ENCODE data around the gene CALU.
A peak's percentile ranks its signal among the peaks of the same experiment; 100 is the strongest.

Gene CALU

GRCh38 chr7:128781851-128782250 lies 42.7 kb downstream of the CALU start:
- Histone ChIP-seq H3K4me3 (ENCODE audit: low read depth in 1 of 2, low read length in 2 of 2) (no peak overlapping the region), H3K36me3 (ENCODE audit: control insufficient read depth in 1 of 2, insufficient read depth in 2 of 2, low read length in 2 of 2) (no peaks in the 10 kb centered on the region), H3K27ac (ENCODE audit: low read depth, low read length) (no peak overlapping the region), H3K4me1 (ENCODE audit: control insufficient read depth in 1 of 2, insufficient read depth in 2 of 2, low read length in 2 of 2) (no peaks in the 10 kb centered on the region), H3K27me3 (ENCODE audit: control insufficient read depth in 1 of 2, insufficient read depth in 2 of 2, low read length in 2 of 2) (no peaks in the 10 kb centered on the region), H3K9ac (ENCODE audit: low read depth in 1 of 2, low read length in 2 of 2) (no peak overlapping the region), H3K9me3 (ENCODE audit: control insufficient read depth in 1 of 2, low read length in 2 of 2) (peaks cover 2 to 12% of the 10 kb centered on the region in 2 donors)

- Histone ChIP-seq H3K9me3 (ENCODE audit: control insufficient read depth in 1 of 2, low read length in 2 of 2) (no peaks in the 10 kb centered on the region), H3K27me3 (ENCODE audit: control insufficient read depth in 1 of 2, insufficient read depth in 2 of 2, low read length in 2 of 2) (no peaks in the 10 kb centered on the region), H3K36me3 (ENCODE audit: control insufficient read depth in 1 of 2, insufficient read depth in 2 of 2, low read length in 2 of 2) (no peaks in the 10 kb centered on the region), H3K9ac (ENCODE audit: low read depth in 1 of 2, low read length in 2 of 2) (no peak overlapping the region), H3K4me3 (ENCODE audit: low read depth in 1 of 2, low read length in 2 of 2) (no peak overlapping the region), H3K4me1 (ENCODE audit: control insufficient read depth in 1 of 2, insufficient read depth in 2 of 2, low read length in 2 of 2) (no peaks in the 10 kb centered on the region), H3K27ac (ENCODE audit: low read depth, low read length) (no peak overlapping the region)
Observed at GRCh38 chr7:128783143-128783861, 44.1 kb downstream of the CALU start.

- H3K27me3 ChIP-seq (ENCODE audit: control insufficient read depth in 1 of 2, insufficient read depth in 2 of 2, low read length in 2 of 2): no peaks in the 10 kb centered on the region
- H3K9ac ChIP-seq (ENCODE audit: low read depth in 1 of 2, low read length in 2 of 2): no peak overlapping the region
- no peaks in the 10 kb centered on the region for H3K36me3 ChIP-seq (ENCODE audit: control insufficient read depth in 1 of 2, insufficient read depth in 2 of 2, low read length in 2 of 2)
- no peaks in the 10 kb centered on the region for H3K9me3 ChIP-seq (ENCODE audit: control insufficient read depth in 1 of 2, low read length in 2 of 2)
- no peak overlapping the region for H3K4me3 ChIP-seq (ENCODE audit: low read depth in 1 of 2, low read length in 2 of 2)
- no peak overlapping the region for H3K27ac ChIP-seq (ENCODE audit: low read depth, low read length)
- peaks cover 0 to 4% of the 10 kb centered on the region in 2 donors for H3K4me1 ChIP-seq (ENCODE audit: control insufficient read depth in 1 of 2, insufficient read depth in 2 of 2, low read length in 2 of 2)
Observed at GRCh38 chr7:128785738-128786137, 46.6 kb downstream of the CALU start.

GRCh38 chr7:128788446-128789412 lies 49.6 kb downstream of the CALU start:
- peaks cover 7 to 10% of the 10 kb centered on the region in 2 donors for H3K4me1 ChIP-seq (ENCODE audit: control insufficient read depth in 1 of 2, insufficient read depth in 2 of 2, low read length in 2 of 2)
- H3K27ac ChIP-seq (ENCODE audit: low read depth, low read length): no peak overlapping the region
- no peak overlapping the region for H3K9ac ChIP-seq (ENCODE audit: low read depth in 1 of 2, low read length in 2 of 2)
- no peak overlapping the region for H3K4me3 ChIP-seq (ENCODE audit: low read depth in 1 of 2, low read length in 2 of 2)
- no peaks in the 10 kb centered on the region for H3K9me3 ChIP-seq (ENCODE audit: control insufficient read depth in 1 of 2, low read length in 2 of 2)
- H3K36me3 ChIP-seq (ENCODE audit: control insufficient read depth in 1 of 2, insufficient read depth in 2 of 2, low read length in 2 of 2): no peaks in the 10 kb centered on the region
- peaks cover 0 to 5% of the 10 kb centered on the region in 2 donors for H3K27me3 ChIP-seq (ENCODE audit: control insufficient read depth in 1 of 2, insufficient read depth in 2 of 2, low read length in 2 of 2)

- Histone ChIP-seq H3K9me3 (ENCODE audit: control insufficient read depth in 1 of 2, low read length in 2 of 2) (no peaks in the 10 kb centered on the region), H3K9ac (ENCODE audit: low read depth in 1 of 2, low read length in 2 of 2) (no peak overlapping the region), H3K4me3 (ENCODE audit: low read depth in 1 of 2, low read length in 2 of 2) (peak overlapping the region; percentile 66 to 80), H3K4me1 (ENCODE audit: control insufficient read depth in 1 of 2, insufficient read depth in 2 of 2, low read length in 2 of 2) (peaks cover 7 to 10% of the 10 kb centered on the region in 2 donors), H3K27me3 (ENCODE audit: control insufficient read depth in 1 of 2, insufficient read depth in 2 of 2, low read length in 2 of 2) (peaks cover 0 to 5% of the 10 kb centered on the region in 2 donors), H3K27ac (ENCODE audit: low read depth, low read length) (no peak overlapping the region), H3K36me3 (ENCODE audit: control insufficient read depth in 1 of 2, insufficient read depth in 2 of 2, low read length in 2 of 2) (no peaks in the 10 kb centered on the region)
Observed at GRCh38 chr7:128790315-128791041, 51.3 kb downstream of the CALU start.

GRCh38 chr7:128791121-128791971 lies 52.2 kb downstream of the CALU start, which contains the start of gene CCDC136:
Gene CCDC136, plus strand, starts transcription at chr7:128791968. Its CDS starts 444 bp downstream, at chr7:128792412.
- Histone ChIP-seq H3K27me3 (ENCODE audit: control insufficient read depth in 1 of 2, insufficient read depth in 2 of 2, low read length in 2 of 2) (peaks cover 0 to 5% of the 10 kb centered on the region in 2 donors), H3K27ac (ENCODE audit: low read depth, low read length) (no peak within 1 kb of the TSS), H3K9me3 (ENCODE audit: control insufficient read depth in 1 of 2, low read length in 2 of 2) (no peaks in the 10 kb centered on the region), H3K9ac (ENCODE audit: low read depth in 1 of 2, low read length in 2 of 2) (peak within 1 kb of the TSS; percentile 25 to 57), H3K4me3 (ENCODE audit: low read depth in 1 of 2, low read length in 2 of 2) (peak within 1 kb of the TSS; percentile 67 to 80), H3K4me1 (ENCODE audit: control insufficient read depth in 1 of 2, insufficient read depth in 2 of 2, low read length in 2 of 2) (peaks cover 7 to 10% of the 10 kb centered on the region in 2 donors), H3K36me3 (ENCODE audit: control insufficient read depth in 1 of 2, insufficient read depth in 2 of 2, low read length in 2 of 2) (no peaks in the 10 kb centered on the region)

GRCh38 chr7:128791972-128792327 lies 52.8 kb downstream of the CALU start:
- Histone ChIP-seq H3K27ac (ENCODE audit: low read depth, low read length) (no peak overlapping the region), H3K4me1 (ENCODE audit: control insufficient read depth in 1 of 2, insufficient read depth in 2 of 2, low read length in 2 of 2) (peaks cover 7 to 10% of the 10 kb centered on the region in 2 donors), H3K4me3 (ENCODE audit: low read depth in 1 of 2, low read length in 2 of 2) (peak overlapping the region; percentile 67 to 80), H3K27me3 (ENCODE audit: control insufficient read depth in 1 of 2, insufficient read depth in 2 of 2, low read length in 2 of 2) (peaks cover 0 to 5% of the 10 kb centered on the region in 2 donors), H3K36me3 (ENCODE audit: control insufficient read depth in 1 of 2, insufficient read depth in 2 of 2, low read length in 2 of 2) (no peaks in the 10 kb centered on the region), H3K9ac (ENCODE audit: low read depth in 1 of 2, low read length in 2 of 2) (peak overlapping the region; percentile 25 to 38), H3K9me3 (ENCODE audit: control insufficient read depth in 1 of 2, low read length in 2 of 2) (no peaks in the 10 kb centered on the region)

GRCh38 chr7:128792471-128793180 lies 53.5 kb downstream of the CALU start:
- no peak overlapping the region for H3K27ac ChIP-seq (ENCODE audit: low read depth, low read length)
- no peak overlapping the region for H3K9ac ChIP-seq (ENCODE audit: low read depth in 1 of 2, low read length in 2 of 2)
- H3K4me3 ChIP-seq (ENCODE audit: low read depth in 1 of 2, low read length in 2 of 2): no peak overlapping the region
- peaks cover 0 to 5% of the 10 kb centered on the region in 2 donors for H3K27me3 ChIP-seq (ENCODE audit: control insufficient read depth in 1 of 2, insufficient read depth in 2 of 2, low read length in 2 of 2)
- H3K36me3 ChIP-seq (ENCODE audit: control insufficient read depth in 1 of 2, insufficient read depth in 2 of 2, low read length in 2 of 2): no peaks in the 10 kb centered on the region
- peaks cover 7 to 10% of the 10 kb centered on the region in 2 donors for H3K4me1 ChIP-seq (ENCODE audit: control insufficient read depth in 1 of 2, insufficient read depth in 2 of 2, low read length in 2 of 2)
- no peaks in the 10 kb centered on the region for H3K9me3 ChIP-seq (ENCODE audit: control insufficient read depth in 1 of 2, low read length in 2 of 2)

- Histone ChIP-seq H3K36me3 (ENCODE audit: control insufficient read depth in 1 of 2, insufficient read depth in 2 of 2, low read length in 2 of 2) (no peaks in the 10 kb centered on the region), H3K27me3 (ENCODE audit: control insufficient read depth in 1 of 2, insufficient read depth in 2 of 2, low read length in 2 of 2) (peaks cover 0 to 5% of the 10 kb centered on the region in 2 donors), H3K27ac (ENCODE audit: low read depth, low read length) (no peak overlapping the region), H3K9ac (ENCODE audit: low read depth in 1 of 2, low read length in 2 of 2) (no peak overlapping the region), H3K9me3 (ENCODE audit: control insufficient read depth in 1 of 2, low read length in 2 of 2) (no peaks in the 10 kb centered on the region), H3K4me1 (ENCODE audit: control insufficient read depth in 1 of 2, insufficient read depth in 2 of 2, low read length in 2 of 2) (peaks cover 7 to 10% of the 10 kb centered on the region in 2 donors), H3K4me3 (ENCODE audit: low read depth in 1 of 2, low read length in 2 of 2) (no peak overlapping the region)
Observed at GRCh38 chr7:128793181-128793547, 54.0 kb downstream of the CALU start.
